Neuronal stem cell (in vitro differentiated cells): Measurements from ENCODE around the gene MX2.

Experiments used
- DNase-seq: peaks from one replicate; pipeline ENCODE4 v3.0.0-alpha.2; 2013; ENCODE audit warnings: low spot score
- H2AFZ ChIP-seq: one replicate; pipeline ENCODE4 v1.6.1; 2013; ENCODE audit warnings: mild to moderate bottlenecking, low read length, inconsistent platforms
- H2AK5ac ChIP-seq: 2 replicates; pipeline ENCODE4 v1.6.1; 2013; ENCODE audit warnings: low read depth, mild to moderate bottlenecking, inconsistent platforms, low read length, moderate library complexity, mixed read lengths
- H2BK120ac ChIP-seq: 2 replicates; pipeline ENCODE4 v1.6.1; 2013; ENCODE audit warnings: low read depth, mild to moderate bottlenecking, inconsistent platforms, low read length, moderate library complexity, mixed read lengths
- H2BK12ac ChIP-seq: one replicate; pipeline ENCODE4 v1.6.1; 2013; ENCODE audit warnings: low read length, inconsistent platforms
- H2BK15ac ChIP-seq: 2 replicates; pipeline ENCODE4 v1.6.1; 2013; ENCODE audit warnings: mild to moderate bottlenecking, low read length, inconsistent platforms, mixed read lengths
- H2BK5ac ChIP-seq: one replicate; pipeline ENCODE4 v1.6.1; 2013; ENCODE audit warnings: inconsistent platforms, mild to moderate bottlenecking, low read length, moderate library complexity
- H3K14ac ChIP-seq: one replicate; pipeline ENCODE4 v1.6.1; 2013; ENCODE audit warnings: low read length, inconsistent platforms
- H3K18ac ChIP-seq: 2 replicates; pipeline ENCODE4 v1.6.1; 2013; ENCODE audit warnings: low read length, inconsistent platforms
- H3K23ac ChIP-seq: 2 replicates; pipeline ENCODE4 v1.6.1; 2013; ENCODE audit warnings: low read depth, mild to moderate bottlenecking, mixed read lengths, low read length, inconsistent platforms; ENCODE audit not compliant: poor library complexity
- H3K27ac ChIP-seq: replicated peaks from 3 replicates; pipeline ENCODE4 v1.5.1; 2013; ENCODE audit warnings: low read length, inconsistent platforms
- H3K27me3 ChIP-seq, 3 experiments: 2 replicates each; pipeline ENCODE4 v1.6.1; 2013; ENCODE audit warnings: low read length in 3 of 3, mild to moderate bottlenecking in 2 of 3, inconsistent platforms in 1 of 3, low read depth in 1 of 3, mixed read lengths in 1 of 3, moderate library complexity in 1 of 3; ENCODE audit not compliant: control insufficient read depth in 3 of 3, insufficient read depth in 3 of 3
- H3K36me3 ChIP-seq, 2 donors: replicated peaks in 1 of 2; 2 replicates each; pipeline ENCODE4 v1.6.1; 2013; ENCODE audit warnings: low read length in 2 of 2; ENCODE audit not compliant: control insufficient read depth in 2 of 2, insufficient read depth in 2 of 2
- H3K4ac ChIP-seq: 2 replicates; pipeline ENCODE4 v1.6.1; 2013; ENCODE audit warnings: inconsistent platforms, mild to moderate bottlenecking, low read length, moderate library complexity
- H3K4me1 ChIP-seq, 2 donors: 1 replicate in 1 of 2; 2 replicates in 1 of 2; pipeline ENCODE4 v1.6.1; 2013; ENCODE audit warnings: low read length in 2 of 2, low read depth in 1 of 2; ENCODE audit not compliant: control insufficient read depth in 2 of 2, insufficient read depth in 1 of 2
- H3K4me2 ChIP-seq: one replicate; pipeline ENCODE4 v1.6.1; 2013; ENCODE audit warnings: mild to moderate bottlenecking, low read length, inconsistent platforms; ENCODE audit not compliant: insufficient read depth, poor library complexity, severe bottlenecking
- H3K4me3 ChIP-seq, 2 donors: 2 replicates each; pipeline ENCODE4 v1.5.1; 2013; ENCODE audit warnings: low read length in 2 of 2, mild to moderate bottlenecking in 2 of 2, inconsistent platforms in 1 of 2, moderate library complexity in 1 of 2
- H3K79me1 ChIP-seq: one replicate; pipeline ENCODE4 v1.6.1; 2013; ENCODE audit warnings: low read depth, mild to moderate bottlenecking, inconsistent platforms, low read length, moderate library complexity
- H3K9ac ChIP-seq: one replicate; pipeline ENCODE4 v1.6.1; 2013; ENCODE audit warnings: mild to moderate bottlenecking, low read depth, low read length, inconsistent platforms; ENCODE audit not compliant: poor library complexity
- H3K9me3 ChIP-seq, 2 donors: replicated peaks in 1 of 2; 2 replicates each; pipeline versions ENCODE3 to v1.6.1; 2013; ENCODE audit warnings: low read length in 2 of 2, mild to moderate bottlenecking in 2 of 2, inconsistent platforms in 1 of 2, low read depth in 1 of 2, mixed read lengths in 1 of 2, moderate library complexity in 1 of 2; ENCODE audit not compliant: control insufficient read depth in 2 of 2, insufficient read depth in 1 of 2
- H4K8ac ChIP-seq: one replicate; pipeline ENCODE4 v1.6.1; 2013; ENCODE audit warnings: low read depth, mild to moderate bottlenecking, inconsistent platforms, low read length, moderate library complexity
- H4K91ac ChIP-seq: one replicate; pipeline ENCODE4 v1.6.1; 2013; ENCODE audit warnings: low read length, low read depth, mild to moderate bottlenecking, inconsistent platforms; ENCODE audit not compliant: poor library complexity
- WGBS, 2 donors: extraction: QIAGEN DNeasy Blood & Tissue Kit; methylation state at CpG; one replicate each; pipeline ENCODE4 v1.1.7; 2013; ENCODE audit warnings: missing lambda C conversion rate in 2 of 2, mixed read lengths in 1 of 2; ENCODE audit not compliant: insufficient read length in 2 of 2, insufficient replicate concordance in 1 of 2; ENCODE audit errors: extremely low coverage in 2 of 2; 5-methylcytosine and 5-hydroxymethylcytosine counted together

Gene MX2

DNA sequence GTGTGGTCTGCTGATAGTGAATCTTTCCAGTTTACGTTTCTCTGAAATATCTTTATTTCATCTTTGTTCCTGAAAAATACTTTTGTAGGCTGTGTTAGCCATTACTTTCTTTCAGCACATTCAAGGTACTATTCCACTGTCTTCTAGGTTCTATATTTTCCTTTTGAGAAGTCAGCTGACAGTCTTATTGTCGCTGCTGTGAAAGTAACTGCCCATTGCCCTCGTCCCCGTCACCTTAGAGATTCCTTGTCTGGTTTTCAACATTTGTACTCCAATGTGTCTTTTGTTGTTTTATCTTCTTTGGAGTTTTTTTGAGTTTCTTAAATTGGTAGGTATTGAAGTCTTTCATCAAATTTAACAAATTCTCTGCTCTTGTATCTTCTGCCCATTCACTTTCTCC is 19.8 kb upstream of the MX2 start:
- H3K18ac ChIP-seq = no peak overlapping the region
- no peak for DNase-seq
- H3K4me2 ChIP-seq = no peak overlapping the region
- H3K14ac ChIP-seq = no peak overlapping the region
- H3K9ac ChIP-seq = no peak overlapping the region
- no peaks in the 10 kb centered on the region for H3K79me1 ChIP-seq
- H2BK120ac ChIP-seq = no peak overlapping the region
- H4K91ac ChIP-seq = no peak overlapping the region
- no peak overlapping the region for H2AFZ ChIP-seq
- H3K4me1 ChIP-seq = no peaks in the 10 kb centered on the region
- no peak overlapping the region for H3K4ac ChIP-seq
- peaks cover 0 to 5% of the 10 kb centered on the region in 2 donors for H3K9me3 ChIP-seq
- H2BK5ac ChIP-seq = no peak overlapping the region
- no peak overlapping the region for H2BK15ac ChIP-seq
- no peak overlapping the region for H3K4me3 ChIP-seq
- WGBS, 2 donors = no CpG with 5 or more reads among the region's 4 CpGs
- H2BK12ac ChIP-seq = no peak overlapping the region
- no peak overlapping the region for H3K23ac ChIP-seq
- H3K27ac ChIP-seq = no peak overlapping the region
- H4K8ac ChIP-seq = no peak overlapping the region
- H3K36me3 ChIP-seq = peaks cover 0 to 2% of the 10 kb centered on the region in 2 donors
- no peaks in the 10 kb centered on the region for H3K27me3 ChIP-seq
- no peak overlapping the region for H2AK5ac ChIP-seq

DNA sequence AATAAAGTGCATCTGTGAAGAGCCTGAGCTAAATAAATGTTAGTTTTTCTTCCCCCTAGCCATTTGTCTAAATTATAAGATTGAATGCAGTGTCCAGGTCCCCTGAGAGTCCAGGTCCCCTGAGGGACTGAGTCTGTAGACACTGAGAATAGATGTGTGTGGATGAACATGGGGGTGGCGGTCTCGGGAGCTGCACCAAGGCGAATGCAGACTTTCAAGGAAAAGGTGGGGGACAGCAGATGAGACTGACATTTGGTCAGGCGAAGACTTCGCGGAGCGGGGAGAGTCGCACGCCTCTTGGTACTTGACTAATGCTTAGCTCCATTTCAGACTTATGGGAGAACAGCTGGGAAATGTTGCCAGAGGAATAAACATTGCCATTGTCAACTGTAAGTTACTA is 17.7 kb upstream of the MX2 start:
- no peak for DNase-seq
- H3K23ac ChIP-seq = no peak overlapping the region
- H2BK5ac ChIP-seq = no peak overlapping the region
- H3K4me2 ChIP-seq = no peak overlapping the region
- H3K36me3 ChIP-seq = no peaks in the 10 kb centered on the region
- H3K4ac ChIP-seq = no peak overlapping the region
- no peak overlapping the region for H2AFZ ChIP-seq
- peaks cover 0 to 2% of the 10 kb centered on the region in 2 donors for H3K4me1 ChIP-seq
- H3K27me3 ChIP-seq = no peaks in the 10 kb centered on the region
- no peak overlapping the region for H2BK120ac ChIP-seq
- H2BK15ac ChIP-seq = no peak overlapping the region
- peaks cover 0 to 1% of the 10 kb centered on the region in 2 donors for H3K9me3 ChIP-seq
- H3K18ac ChIP-seq = no peak overlapping the region
- no peak overlapping the region for H3K14ac ChIP-seq
- no peak overlapping the region for H2BK12ac ChIP-seq
- H4K8ac ChIP-seq = no peak overlapping the region
- no peak overlapping the region for H3K27ac ChIP-seq
- H4K91ac ChIP-seq = no peak overlapping the region
- no peak overlapping the region for H2AK5ac ChIP-seq
- no peaks in the 10 kb centered on the region for H3K79me1 ChIP-seq
- no CpG with 5 or more reads among the region's 9 CpGs for whole genome bisulfite sequencing, 2 donors
- no peak overlapping the region for H3K4me3 ChIP-seq
- no peak overlapping the region for H3K9ac ChIP-seq

DNA sequence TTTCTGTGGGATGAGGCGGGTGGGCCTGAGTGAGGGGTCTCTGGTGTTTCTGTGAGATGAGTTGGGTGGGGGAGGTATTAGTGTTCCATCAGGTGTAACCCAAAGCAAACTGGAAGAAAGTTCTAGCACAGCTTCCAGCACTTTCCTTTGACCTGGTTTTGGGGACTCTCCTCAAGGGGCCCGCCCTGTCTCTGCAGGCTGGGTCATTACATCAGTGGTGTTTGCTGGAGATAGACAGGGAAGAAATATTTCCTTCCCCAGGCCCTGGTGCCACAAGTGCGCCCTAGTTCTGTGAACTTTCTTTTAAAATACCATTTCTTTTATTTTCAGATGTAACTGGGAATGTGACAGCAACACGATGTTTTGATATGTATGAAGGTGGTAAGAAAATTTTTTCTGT is 16.5 kb upstream of the MX2 start:
- H3K4ac ChIP-seq = no peak overlapping the region
- no CpG with 5 or more reads among the region's 4 CpGs for WGBS, 2 donors

DNA sequence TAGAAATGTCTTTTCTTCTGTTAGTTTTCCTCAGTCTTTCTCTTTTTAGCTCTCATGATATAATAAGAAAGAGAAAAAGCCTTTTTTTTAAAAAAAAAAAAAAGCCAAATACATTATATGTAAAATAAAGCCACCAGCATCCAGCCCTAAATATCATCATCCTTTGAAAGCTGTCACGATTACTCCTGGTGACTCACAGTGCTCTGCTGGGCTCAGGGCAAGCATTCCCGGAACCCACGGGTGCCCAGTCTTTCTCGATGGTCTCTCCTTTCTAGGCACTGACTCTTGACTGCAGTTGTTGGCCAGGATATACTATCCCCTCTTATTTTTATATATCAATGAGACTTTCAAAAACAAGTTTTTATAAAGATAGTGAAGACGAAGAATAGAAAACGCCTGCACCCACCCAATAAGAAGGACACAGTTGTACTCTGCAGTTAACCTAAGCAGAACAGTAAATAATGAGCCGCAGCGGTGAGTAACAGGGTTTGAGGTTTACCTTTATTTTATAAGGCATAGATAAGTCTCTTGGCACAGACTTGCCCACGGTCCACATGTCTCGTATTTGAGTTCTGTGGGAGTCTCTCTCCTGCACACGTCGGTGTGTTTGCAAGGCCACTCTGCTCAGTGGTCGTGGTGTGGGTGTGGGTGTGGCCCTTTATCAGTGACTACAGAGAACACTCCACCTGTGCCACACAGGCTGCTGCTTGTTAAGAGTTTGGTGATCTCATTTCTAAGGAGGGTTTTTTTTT is 15.7 kb upstream of the MX2 start:
- Histone ChIP-seq H4K91ac (no peak overlapping the region), H3K27ac (no peak overlapping the region), H3K27me3 (no peaks in the 10 kb centered on the region), H3K79me1 (no peaks in the 10 kb centered on the region), H3K36me3 (no peaks in the 10 kb centered on the region), H2BK12ac (no peak overlapping the region), H2BK15ac (no peak overlapping the region), H3K14ac (no peak overlapping the region), H2AFZ (no peak overlapping the region), H3K4ac (no peak overlapping the region), H3K9ac (no peak overlapping the region), H2BK5ac (no peak overlapping the region), H3K4me2 (no peak overlapping the region), H3K4me3 (no peak overlapping the region), H2BK120ac (no peak overlapping the region), H3K23ac (no peak overlapping the region), H2AK5ac (no peak overlapping the region), H3K18ac (no peak overlapping the region), H3K4me1 (peaks cover 0 to 2% of the 10 kb centered on the region in 2 donors), H3K9me3 (peaks cover 0 to 1% of the 10 kb centered on the region in 2 donors), H4K8ac (no peak overlapping the region)
- DNase-seq = no peak
- no CpG with 5 or more reads among the region's 13 CpGs for WGBS, 2 donors

More for the DNA sequence above, 16.5 kb upstream of the MX2 start:
- Histone ChIP-seq H3K9ac (no peak overlapping the region), H3K23ac (no peak overlapping the region), H2BK12ac (no peak overlapping the region), H3K18ac (no peak overlapping the region), H3K4me2 (no peak overlapping the region), H2AFZ (no peak overlapping the region), H3K9me3 (peaks cover 0 to 1% of the 10 kb centered on the region in 2 donors), H3K4me3 (no peak overlapping the region), H3K27me3 (no peaks in the 10 kb centered on the region), H2BK5ac (no peak overlapping the region), H2AK5ac (no peak overlapping the region), H3K14ac (no peak overlapping the region), H3K79me1 (no peaks in the 10 kb centered on the region), H3K36me3 (no peaks in the 10 kb centered on the region), H4K91ac (no peak overlapping the region), H2BK120ac (no peak overlapping the region), H3K27ac (no peak overlapping the region), H2BK15ac (no peak overlapping the region), H3K4me1 (peaks cover 0 to 2% of the 10 kb centered on the region in 2 donors), H4K8ac (no peak overlapping the region)
- no peak for DNase-seq
